HL-60 (cell line): ENCODE data around the gene DIP2C.

Source experiments
- DNase-seq, 2 experiments: peaks; one replicate each; pipeline ENCODE4 v3.0.0-alpha.2; 2010 to 2020; ENCODE audit warnings: low read depth in 1 of 2, low spot score in 1 of 2
- H3K27ac ChIP-seq: fragments of 250-450 bp; sonication (Bioruptor Pico); replicated peaks from 2 replicates; pipeline ENCODE4 v1.5.1; 2020; ENCODE audit warnings: mild to moderate bottlenecking, moderate library complexity
- H3K27me3 ChIP-seq: fragments of 250-450 bp; sonication (Bioruptor Pico); 2 replicates; pipeline ENCODE4 v1.5.1; 2021; ENCODE audit warnings: mild to moderate bottlenecking, moderate library complexity; ENCODE audit not compliant: insufficient read depth, poor library complexity, severe bottlenecking
- H3K4me3 ChIP-seq: replicated peaks from 2 replicates; pipeline ENCODE4 v1.5.1; 2011; ENCODE audit warnings: mild to moderate bottlenecking, control low read depth, low read length; ENCODE audit not compliant: insufficient read depth
- GABPA ChIP-seq: IDR thresholded peaks from 2 replicates; pipeline ENCODE4 v1.6.1; 2012; ENCODE audit warnings: low read depth
- POLR2AphosphoS5 ChIP-seq: IDR thresholded peaks from 2 replicates; pipeline ENCODE4 v1.6.1; 2012; ENCODE audit warnings: low read depth
- SPI1 ChIP-seq: IDR thresholded peaks from 2 replicates; pipeline ENCODE4 v1.6.1; 2012; ENCODE audit warnings: low read depth, mild to moderate bottlenecking, borderline replicate concordance
- TF ChIP-seq, protein P1 (sequence below): IDR thresholded peaks from one replicate; pipeline ENCODE4 v1.5.1; 2011; ENCODE audit warnings: low read length, control low read depth, inconsistent platforms; ENCODE audit not compliant: insufficient read depth
- TF ChIP-seq, protein P2 (sequence below): IDR thresholded peaks from 2 replicates; pipeline ENCODE4 v1.6.1; 2012; ENCODE audit warnings: low read depth; ENCODE audit not compliant: insufficient replicate concordance

The DIP2C gene

GRCh38 chr10:663831-664251, 25.6 kb downstream of the DIP2C start:
- no peak for DNase-seq
- no peak overlapping the region for H3K4me3 ChIP-seq
- H3K27ac ChIP-seq: no peak overlapping the region
- TF ChIP-seq, protein P1, sequence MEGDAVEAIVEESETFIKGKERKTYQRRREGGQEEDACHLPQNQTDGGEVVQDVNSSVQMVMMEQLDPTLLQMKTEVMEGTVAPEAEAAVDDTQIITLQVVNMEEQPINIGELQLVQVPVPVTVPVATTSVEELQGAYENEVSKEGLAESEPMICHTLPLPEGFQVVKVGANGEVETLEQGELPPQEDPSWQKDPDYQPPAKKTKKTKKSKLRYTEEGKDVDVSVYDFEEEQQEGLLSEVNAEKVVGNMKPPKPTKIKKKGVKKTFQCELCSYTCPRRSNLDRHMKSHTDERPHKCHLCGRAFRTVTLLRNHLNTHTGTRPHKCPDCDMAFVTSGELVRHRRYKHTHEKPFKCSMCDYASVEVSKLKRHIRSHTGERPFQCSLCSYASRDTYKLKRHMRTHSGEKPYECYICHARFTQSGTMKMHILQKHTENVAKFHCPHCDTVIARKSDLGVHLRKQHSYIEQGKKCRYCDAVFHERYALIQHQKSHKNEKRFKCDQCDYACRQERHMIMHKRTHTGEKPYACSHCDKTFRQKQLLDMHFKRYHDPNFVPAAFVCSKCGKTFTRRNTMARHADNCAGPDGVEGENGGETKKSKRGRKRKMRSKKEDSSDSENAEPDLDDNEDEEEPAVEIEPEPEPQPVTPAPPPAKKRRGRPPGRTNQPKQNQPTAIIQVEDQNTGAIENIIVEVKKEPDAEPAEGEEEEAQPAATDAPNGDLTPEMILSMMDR: no peak
- TF ChIP-seq GABPA: no peak
- no peak for TF ChIP-seq POLR2AphosphoS5
- no peak for TF ChIP-seq SPI1
- TF ChIP-seq, protein P2, sequence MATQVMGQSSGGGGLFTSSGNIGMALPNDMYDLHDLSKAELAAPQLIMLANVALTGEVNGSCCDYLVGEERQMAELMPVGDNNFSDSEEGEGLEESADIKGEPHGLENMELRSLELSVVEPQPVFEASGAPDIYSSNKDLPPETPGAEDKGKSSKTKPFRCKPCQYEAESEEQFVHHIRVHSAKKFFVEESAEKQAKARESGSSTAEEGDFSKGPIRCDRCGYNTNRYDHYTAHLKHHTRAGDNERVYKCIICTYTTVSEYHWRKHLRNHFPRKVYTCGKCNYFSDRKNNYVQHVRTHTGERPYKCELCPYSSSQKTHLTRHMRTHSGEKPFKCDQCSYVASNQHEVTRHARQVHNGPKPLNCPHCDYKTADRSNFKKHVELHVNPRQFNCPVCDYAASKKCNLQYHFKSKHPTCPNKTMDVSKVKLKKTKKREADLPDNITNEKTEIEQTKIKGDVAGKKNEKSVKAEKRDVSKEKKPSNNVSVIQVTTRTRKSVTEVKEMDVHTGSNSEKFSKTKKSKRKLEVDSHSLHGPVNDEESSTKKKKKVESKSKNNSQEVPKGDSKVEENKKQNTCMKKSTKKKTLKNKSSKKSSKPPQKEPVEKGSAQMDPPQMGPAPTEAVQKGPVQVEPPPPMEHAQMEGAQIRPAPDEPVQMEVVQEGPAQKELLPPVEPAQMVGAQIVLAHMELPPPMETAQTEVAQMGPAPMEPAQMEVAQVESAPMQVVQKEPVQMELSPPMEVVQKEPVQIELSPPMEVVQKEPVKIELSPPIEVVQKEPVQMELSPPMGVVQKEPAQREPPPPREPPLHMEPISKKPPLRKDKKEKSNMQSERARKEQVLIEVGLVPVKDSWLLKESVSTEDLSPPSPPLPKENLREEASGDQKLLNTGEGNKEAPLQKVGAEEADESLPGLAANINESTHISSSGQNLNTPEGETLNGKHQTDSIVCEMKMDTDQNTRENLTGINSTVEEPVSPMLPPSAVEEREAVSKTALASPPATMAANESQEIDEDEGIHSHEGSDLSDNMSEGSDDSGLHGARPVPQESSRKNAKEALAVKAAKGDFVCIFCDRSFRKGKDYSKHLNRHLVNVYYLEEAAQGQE: no peak
- H3K27me3 ChIP-seq: no peaks in the 10 kb centered on the region

DNA sequence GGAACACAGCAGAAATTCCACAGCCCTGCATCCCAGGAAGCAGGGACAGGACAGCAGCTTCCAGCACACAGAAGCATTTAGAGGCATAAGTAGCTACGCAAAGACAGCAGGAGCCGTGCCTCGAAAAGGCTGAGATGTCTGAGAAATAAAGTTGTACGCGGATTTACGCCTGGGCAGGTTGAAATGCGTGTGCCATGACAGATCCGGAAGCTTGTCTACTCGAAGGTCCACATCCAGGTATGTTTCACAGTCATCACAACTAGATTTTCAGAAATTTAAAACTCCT, 26.1 kb downstream of the DIP2C start:
- H3K27ac ChIP-seq: no peak overlapping the region
- TF ChIP-seq GABPA: no peak
- TF ChIP-seq SPI1: no peak
- no peak for TF ChIP-seq POLR2AphosphoS5
- H3K27me3 ChIP-seq: no peaks in the 10 kb centered on the region
- H3K4me3 ChIP-seq: no peak overlapping the region
- no peak for DNase-seq

DNA sequence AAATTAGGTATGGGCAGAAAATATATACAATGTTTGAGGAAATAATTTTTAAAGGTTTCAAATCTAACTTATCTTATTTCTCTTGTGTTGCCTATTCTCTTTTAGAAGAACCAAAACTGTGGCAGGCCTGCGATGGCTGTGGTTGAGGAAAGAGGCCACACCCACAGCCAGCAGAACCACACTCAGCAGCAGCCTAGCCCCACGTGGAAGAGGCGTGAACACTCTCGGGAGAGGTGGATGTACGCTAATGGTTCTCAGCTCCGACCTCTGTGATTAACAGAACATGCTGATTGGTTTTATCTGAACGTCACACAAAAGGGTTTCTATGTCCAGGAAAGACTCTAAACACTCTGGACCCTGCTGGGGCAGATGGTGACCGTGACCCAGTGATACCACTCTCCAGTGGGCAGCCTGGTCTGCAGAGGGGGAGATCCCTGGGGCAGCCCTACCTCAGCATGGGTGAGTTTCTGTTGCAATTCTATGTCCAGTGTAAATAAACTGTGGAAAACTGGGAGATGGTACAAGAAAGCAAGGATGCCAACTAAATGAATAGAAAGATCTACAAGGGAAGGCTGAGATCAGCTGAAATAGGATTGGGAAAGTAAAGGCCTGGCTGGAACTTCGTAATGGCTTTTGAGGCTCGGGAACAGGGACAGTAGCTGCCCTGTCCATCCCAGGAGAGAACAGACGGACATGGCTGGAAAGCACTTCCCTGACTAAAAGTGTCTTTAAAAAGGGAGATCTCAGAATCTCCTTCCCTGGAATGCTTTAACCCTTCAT, 26.6 kb downstream of the DIP2C start:
- Histone ChIP-seq H3K4me3 (no peak overlapping the region), H3K27me3 (no peaks in the 10 kb centered on the region), H3K27ac (no peak overlapping the region)
- no peak for DNase-seq
- TF ChIP-seq SPI1 (no peak), POLR2AphosphoS5 (no peak), GABPA (no peak)
- TF ChIP-seq, protein P1: no peak
- TF ChIP-seq, protein P2: no peak

DNA sequence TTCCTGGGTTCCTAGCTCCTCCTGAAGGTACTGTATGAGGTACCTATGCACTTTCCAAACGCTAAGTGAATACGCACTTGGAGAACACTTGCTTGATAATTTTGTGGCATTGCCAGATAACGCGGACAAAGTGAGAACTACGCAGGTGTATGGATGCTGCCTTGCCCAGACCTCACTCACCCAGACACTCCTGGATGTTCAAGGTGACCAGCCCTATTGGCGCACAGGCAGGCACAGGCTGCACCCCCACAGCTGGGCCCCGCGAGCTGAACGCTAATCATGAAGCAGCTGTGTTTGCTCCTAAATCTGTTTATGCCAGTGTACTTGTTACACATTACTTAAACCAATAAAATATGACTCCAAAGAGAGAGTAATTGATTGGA, 27.3 kb downstream of the DIP2C start:
- TF ChIP-seq, protein P2: no peak
- TF ChIP-seq SPI1: no peak
- no peak for TF ChIP-seq GABPA
- TF ChIP-seq, protein P1: no peak
- no peak for TF ChIP-seq POLR2AphosphoS5
- Histone ChIP-seq H3K4me3 (no peak overlapping the region), H3K27ac (no peak overlapping the region), H3K27me3 (no peaks in the 10 kb centered on the region)
- DNase-seq: no peak
